PC-9 (cell line): ENCODE results near the gene CPA4.

Experiments used
- CTCF ChIP-seq: fragments of 200-600 bp; sonication (generic); conservative IDR thresholded peaks from 2 replicates; pipeline ENCODE4 v1.6.1; 2017; ENCODE audit warnings: mixed run types, antibody characterized with exemption, mild to moderate bottlenecking, moderate library complexity
- EZH2 ChIP-seq: fragments of 200-600 bp; sonication (generic); IDR thresholded peaks from 2 replicates; pipeline ENCODE4 v1.8.0; 2017; ENCODE audit warnings: antibody characterized with exemption, low read depth

GRCh38 chr7:130303551-130303950, 10.6 kb downstream of the CPA4 start:
- no peak for TF ChIP-seq CTCF
- TF ChIP-seq EZH2, result no peak
